DND-41 (cell line): ENCODE results near the gene EXOC6.

Experiments
- ATAC-seq: fragments of 200-7000 bp; cut with Tn5 transposase; 3 replicates; pipeline ENCODE4 v1.9.1; 2021; ENCODE audit warnings: low read depth; ENCODE audit not compliant: insufficient read depth
- DNase-seq: peaks from one replicate; pipeline ENCODE4 v3.0.0-alpha.2; 2020
- H2AFZ ChIP-seq: 2 replicates; pipeline ENCODE4 v1.6.0; 2012; ENCODE audit warnings: low read depth, low read length
- H3K27ac ChIP-seq: 2 replicates; pipeline ENCODE4 v1.5.1; 2012; ENCODE audit warnings: low read length, inconsistent platforms
- H3K27me3 ChIP-seq: fragments of 200-600 bp; sonication (generic); 2 replicates; pipeline ENCODE4 v1.6.0; 2012; ENCODE audit warnings: low read length, mild to moderate bottlenecking, inconsistent platforms; ENCODE audit not compliant: insufficient read depth, poor library complexity
- H3K36me3 ChIP-seq: 2 replicates; pipeline ENCODE4 v1.5.1; 2012; ENCODE audit warnings: low read length, inconsistent platforms; ENCODE audit not compliant: insufficient read depth
- H3K4me1 ChIP-seq: 2 replicates; pipeline ENCODE4 v1.5.1; 2012; ENCODE audit warnings: mild to moderate bottlenecking, low read length; ENCODE audit not compliant: insufficient read depth
- H3K4me2 ChIP-seq: 2 replicates; pipeline ENCODE4 v1.6.0; 2012; ENCODE audit warnings: mild to moderate bottlenecking, moderate library complexity, low read length, inconsistent platforms; ENCODE audit not compliant: insufficient read depth
- H3K4me3 ChIP-seq, 2 experiments: fragments of 200-600 bp in 1 of 2; shearing (Covaris generic) in 1 of 2; 2 replicates each; pipeline ENCODE4 v1.5.1; 2012 to 2016; ENCODE audit warnings: inconsistent platforms in 2 of 2, low read length in 2 of 2, mild to moderate bottlenecking in 2 of 2, low read depth in 1 of 2, moderate library complexity in 1 of 2
- H3K79me2 ChIP-seq: 2 replicates; pipeline ENCODE4 v1.6.0; 2012; ENCODE audit warnings: low read length, inconsistent platforms; ENCODE audit not compliant: insufficient read depth
- H3K9ac ChIP-seq: 2 replicates; pipeline ENCODE4 v1.6.0; 2012; ENCODE audit warnings: low read depth, mild to moderate bottlenecking, inconsistent platforms, low read length, moderate library complexity
- H3K9me3 ChIP-seq: 2 replicates; pipeline ENCODE4 v1.5.1; 2012; ENCODE audit warnings: low read length, moderate library complexity, mild to moderate bottlenecking, inconsistent platforms; ENCODE audit not compliant: insufficient read depth, severe bottlenecking
- H4K20me1 ChIP-seq: 2 replicates; pipeline ENCODE4 v1.6.0; 2012; ENCODE audit warnings: low read length; ENCODE audit not compliant: insufficient read depth
- CTCF ChIP-seq: IDR thresholded peaks from 2 replicates; pipeline ENCODE4 v1.5.1; 2012; ENCODE audit warnings: borderline replicate concordance, low read length, moderate library complexity, mild to moderate bottlenecking; ENCODE audit not compliant: poor library complexity, severe bottlenecking; ENCODE audit errors: extremely low read depth
- EZH2 ChIP-seq: IDR thresholded peaks from 3 replicates; pipeline ENCODE4 v1.6.1; 2012; ENCODE audit warnings: borderline replicate concordance, low read depth, mild to moderate bottlenecking, moderate library complexity, low read length, inconsistent platforms; ENCODE audit not compliant: severe bottlenecking

Gene EXOC6

DNA sequence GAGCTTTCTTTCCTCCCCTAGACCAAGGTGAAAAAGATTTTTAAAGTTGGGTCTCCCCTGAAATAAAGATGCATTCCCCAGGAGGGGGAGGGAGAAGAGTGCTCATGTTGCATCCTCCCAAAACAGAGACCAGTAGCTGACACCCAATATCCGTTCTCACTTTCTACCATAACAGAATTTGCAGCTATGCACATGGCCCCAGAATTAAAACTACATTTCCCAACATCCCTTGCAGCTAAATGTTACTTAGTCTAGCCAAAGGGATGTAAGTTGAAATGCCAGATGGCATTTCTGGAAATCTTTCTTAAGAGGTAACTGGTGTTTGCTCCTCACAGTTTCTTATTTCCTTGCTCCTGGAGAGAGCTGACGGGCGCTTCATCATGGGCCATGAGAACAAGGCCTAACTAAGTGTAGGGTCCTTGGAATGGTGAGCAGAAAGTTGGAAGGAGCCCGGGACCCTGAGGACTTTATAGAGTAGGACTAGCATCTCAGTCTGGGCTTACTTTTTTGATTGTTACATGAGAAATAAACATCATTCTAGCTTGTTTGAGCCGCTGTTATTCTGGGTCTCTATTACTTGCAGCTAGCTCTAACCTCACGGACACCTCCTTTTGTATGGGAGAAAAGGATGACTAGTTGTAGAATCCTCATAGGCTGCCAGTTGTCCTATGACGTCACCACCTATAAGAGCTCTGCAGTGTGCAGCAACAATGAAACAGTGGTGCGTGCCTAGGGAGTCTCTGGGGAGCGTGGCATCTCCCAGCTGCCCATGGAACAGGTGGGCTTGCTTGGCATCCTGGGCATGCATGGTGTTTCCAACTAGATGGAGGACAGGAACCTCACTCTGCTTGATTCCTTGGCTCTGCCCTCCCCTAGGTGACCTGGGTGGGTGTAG lies 46.1 kb upstream of the EXOC6 start:
- no peaks in the 10 kb centered on the region for H3K36me3 ChIP-seq
- no peaks in the 10 kb centered on the region for H3K27me3 ChIP-seq
- no peaks in the 10 kb centered on the region for H3K79me2 ChIP-seq
- TF ChIP-seq EZH2 (no peak), CTCF (no peak)
- H3K9ac ChIP-seq = no peak overlapping the region
- no peak overlapping the region for H3K4me2 ChIP-seq
- no peaks in the 10 kb centered on the region for H4K20me1 ChIP-seq
- ATAC-seq = no peak
- H2AFZ ChIP-seq = no peak overlapping the region
- no peak overlapping the region for H3K4me3 ChIP-seq
- H3K9me3 ChIP-seq = no peaks in the 10 kb centered on the region
- no peak overlapping the region for H3K27ac ChIP-seq
- no peaks in the 10 kb centered on the region for H3K4me1 ChIP-seq
- no peak for DNase-seq

DNA sequence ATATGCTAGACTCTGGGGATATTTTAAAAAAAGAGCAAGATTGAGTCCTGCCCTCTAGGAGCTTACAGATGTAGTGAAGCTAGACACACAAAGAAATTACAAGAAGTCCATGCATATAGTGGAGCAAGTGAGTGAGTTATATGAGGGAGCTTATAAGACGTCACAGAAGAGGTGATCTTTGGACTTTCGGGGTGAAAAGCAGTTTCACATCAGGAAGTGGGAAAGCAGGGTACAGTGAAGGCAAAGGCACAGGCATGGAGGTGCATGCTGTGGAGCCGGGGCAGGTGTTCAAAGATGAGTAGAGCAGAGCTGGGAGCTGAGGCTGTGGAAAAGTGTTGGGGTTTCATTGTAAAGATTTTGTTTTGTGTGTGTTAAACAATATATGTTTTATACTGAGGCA lies 38.5 kb upstream of the EXOC6 start:
- no peak overlapping the region for H3K4me3 ChIP-seq
- ATAC-seq (no peak), DNase-seq (no peak)
- H2AFZ ChIP-seq = no peak overlapping the region
- no peaks in the 10 kb centered on the region for H3K79me2 ChIP-seq
- H3K36me3 ChIP-seq = no peaks in the 10 kb centered on the region
- H3K9ac ChIP-seq = no peak overlapping the region
- H4K20me1 ChIP-seq = no peaks in the 10 kb centered on the region
- no peak overlapping the region for H3K27ac ChIP-seq
- no peak overlapping the region for H3K4me2 ChIP-seq
- TF ChIP-seq EZH2 = no peak
- no peak for TF ChIP-seq CTCF
- no peaks in the 10 kb centered on the region for H3K9me3 ChIP-seq
- H3K27me3 ChIP-seq = no peaks in the 10 kb centered on the region
- H3K4me1 ChIP-seq = no peaks in the 10 kb centered on the region

GRCh38 chr10:92810934-92811532 lies 37.3 kb upstream of the EXOC6 start:
- Histone ChIP-seq H3K79me2 (no peaks in the 10 kb centered on the region), H3K36me3 (no peaks in the 10 kb centered on the region), H3K4me3 (no peak overlapping the region), H3K27me3 (no peaks in the 10 kb centered on the region), H2AFZ (no peak overlapping the region), H3K27ac (no peak overlapping the region), H3K9ac (no peak overlapping the region), H3K4me2 (no peak overlapping the region), H3K4me1 (no peaks in the 10 kb centered on the region), H3K9me3 (no peaks in the 10 kb centered on the region), H4K20me1 (no peaks in the 10 kb centered on the region)
- ATAC-seq (no peak), DNase-seq (no peak)
- TF ChIP-seq CTCF = no peak
- TF ChIP-seq EZH2 = no peak
